DMS114 treated with DMSO at 0.1 percent for 48 hours (cell line): ENCODE measurements around the gene VIL1.

Source experiments
- DNase-seq: peaks from one replicate; lab custom pipeline; 2025; ENCODE audit not compliant: unreplicated experiment; lab: John Stamatoyannopoulos, UW

The VIL1 gene

DNA sequence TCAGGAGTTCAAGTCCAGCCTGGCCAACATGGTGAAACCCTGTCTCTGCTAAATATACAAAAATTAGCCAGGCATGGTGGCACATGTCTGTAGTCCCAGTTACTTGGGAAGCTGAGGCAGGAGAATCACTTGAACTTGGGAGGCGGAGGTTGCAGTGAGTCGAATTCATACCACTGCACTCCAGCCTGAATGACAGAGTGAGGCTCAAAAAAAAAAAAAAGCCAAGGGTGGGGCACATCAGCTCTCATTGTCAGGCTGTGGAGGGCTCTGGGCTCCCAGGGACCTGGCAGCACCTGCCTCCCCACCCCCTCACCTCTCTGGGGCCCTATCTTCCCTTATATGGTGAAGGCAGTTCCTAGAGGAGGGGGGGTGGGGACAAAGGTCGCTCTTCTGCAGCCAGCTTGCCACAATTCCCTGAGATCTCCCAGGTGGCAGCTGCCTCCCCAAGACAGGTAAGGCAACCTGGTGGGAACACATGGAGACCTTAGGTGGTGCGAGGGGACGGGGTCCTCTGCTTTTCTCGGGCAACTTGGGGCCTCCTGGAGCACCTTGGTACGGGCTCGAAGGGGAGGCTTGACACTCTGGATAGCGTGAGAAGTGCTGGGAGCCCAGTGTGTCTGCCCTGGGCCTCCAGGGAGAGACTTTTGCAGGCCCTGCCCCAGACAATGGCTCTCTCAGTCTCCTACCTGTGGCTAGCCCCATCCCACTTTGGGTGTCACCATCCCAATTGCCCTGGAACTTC is at the start of gene VIL1:
Gene VIL1, plus strand, starts transcription at position 407 of the 742 bp plus-strand sequence. CDS start 4,656 bp downstream, outside the sequence.
- DNase-seq = no peak

DNA sequence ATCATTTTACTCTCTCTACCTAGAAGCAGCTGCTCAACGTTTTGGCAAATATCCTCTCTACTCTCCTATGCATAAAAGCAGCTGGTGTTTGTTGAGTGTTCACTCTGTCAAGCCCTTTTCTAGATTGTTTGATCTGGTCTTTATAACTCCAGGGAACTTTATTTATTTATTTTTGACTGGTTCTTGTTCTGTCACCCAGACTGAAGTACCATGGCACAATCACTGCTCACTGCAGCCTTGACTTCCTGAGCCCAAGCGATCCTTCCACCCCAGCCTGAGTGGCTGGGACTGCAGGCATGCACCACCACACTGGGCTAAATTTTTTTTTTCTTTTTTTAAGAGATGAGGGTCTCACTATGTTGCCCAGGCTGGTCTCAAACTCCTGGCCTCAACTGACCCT is 49.6 kb upstream of the VIL1 start:
- DNase-seq = no peak

DNA sequence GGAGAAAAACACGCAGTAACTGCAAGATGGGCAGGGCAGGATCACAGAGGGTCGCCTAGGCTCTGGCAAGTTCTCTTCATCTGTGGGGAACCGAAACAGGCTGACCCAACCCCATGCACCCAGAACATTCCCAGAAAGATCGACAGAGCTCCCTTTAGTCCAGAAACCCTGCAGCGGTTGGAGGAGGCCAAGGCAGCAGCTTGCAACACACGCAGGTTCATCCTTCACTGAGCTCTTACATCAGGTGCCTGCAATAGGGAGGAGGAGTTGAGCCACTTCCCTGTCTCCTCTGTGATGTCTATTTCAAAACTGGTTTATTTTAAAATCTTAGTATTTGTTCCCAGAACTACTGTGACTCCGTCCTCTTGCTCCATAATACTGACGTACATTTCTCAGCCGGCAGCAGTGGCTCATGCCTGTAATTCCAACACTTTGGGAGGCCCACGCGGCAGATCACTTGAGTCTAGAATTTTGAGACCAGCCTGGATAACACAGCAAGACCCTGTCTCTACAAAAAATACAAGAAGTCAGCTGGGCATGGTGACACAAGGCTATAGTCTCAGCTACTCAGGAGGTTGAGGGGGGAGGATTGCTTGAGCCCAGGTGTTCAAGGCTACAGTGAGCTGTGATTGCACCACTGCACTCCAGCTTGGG is 48.4 kb upstream of the VIL1 start:
- no peak for DNase-seq

DNA sequence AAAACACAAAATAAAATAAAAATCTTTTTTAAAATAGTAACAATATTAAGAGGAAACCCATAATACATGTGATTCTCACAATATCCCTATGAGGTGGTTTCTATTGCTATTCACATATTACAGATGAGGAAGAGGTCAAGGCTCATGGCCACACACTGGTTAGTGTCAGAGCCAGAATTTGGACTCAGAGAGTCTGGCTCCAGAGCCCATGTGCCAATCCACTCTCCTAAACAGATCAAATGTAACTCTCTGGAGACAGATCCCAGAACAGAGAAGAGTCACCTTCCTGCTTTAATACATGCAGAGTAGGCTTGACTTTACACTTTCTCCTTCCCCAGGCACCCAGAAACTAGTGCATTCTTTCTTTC is 47.0 kb upstream of the VIL1 start:
- no peak for DNase-seq

DNA sequence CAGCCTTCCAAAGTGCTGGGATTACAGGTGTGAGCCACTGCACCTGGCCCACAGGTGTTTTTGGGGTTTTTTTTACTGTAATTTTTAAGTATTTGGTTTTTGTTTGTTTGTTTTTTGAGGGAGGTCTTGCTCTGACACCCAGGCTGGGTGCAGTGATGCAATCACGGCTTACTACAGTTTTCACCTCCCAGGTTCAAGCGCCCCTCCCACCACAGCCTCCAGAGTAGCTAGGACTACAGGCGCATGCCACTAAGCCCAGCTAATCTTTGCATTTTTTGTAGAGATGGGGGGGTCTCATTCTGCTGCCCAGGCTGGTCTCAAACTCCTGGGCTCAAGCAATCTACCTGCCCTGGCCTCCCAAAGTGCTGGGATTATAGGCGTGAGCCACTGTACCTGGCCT is 44.1 kb upstream of the VIL1 start:
- no peak for DNase-seq

DNA sequence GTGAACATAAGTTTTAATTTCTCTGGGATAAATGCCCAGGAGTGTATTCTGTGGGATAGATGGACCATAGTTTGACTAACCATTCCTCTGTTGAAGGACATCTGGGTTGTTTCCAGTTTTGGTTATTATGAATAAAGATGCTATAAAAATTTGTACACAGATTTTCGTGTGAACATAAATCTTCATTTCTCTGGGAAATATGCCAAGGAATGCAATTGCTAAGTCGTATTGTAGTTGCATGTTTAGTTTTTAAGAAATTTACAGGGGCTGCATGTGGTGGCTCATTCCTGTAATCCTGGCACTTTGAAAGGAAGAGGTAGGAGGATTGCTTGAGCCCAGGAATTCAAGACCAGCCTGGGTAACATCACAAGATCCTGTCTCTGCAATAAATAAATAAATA is 43.7 kb upstream of the VIL1 start:
- no peak for DNase-seq

DNA sequence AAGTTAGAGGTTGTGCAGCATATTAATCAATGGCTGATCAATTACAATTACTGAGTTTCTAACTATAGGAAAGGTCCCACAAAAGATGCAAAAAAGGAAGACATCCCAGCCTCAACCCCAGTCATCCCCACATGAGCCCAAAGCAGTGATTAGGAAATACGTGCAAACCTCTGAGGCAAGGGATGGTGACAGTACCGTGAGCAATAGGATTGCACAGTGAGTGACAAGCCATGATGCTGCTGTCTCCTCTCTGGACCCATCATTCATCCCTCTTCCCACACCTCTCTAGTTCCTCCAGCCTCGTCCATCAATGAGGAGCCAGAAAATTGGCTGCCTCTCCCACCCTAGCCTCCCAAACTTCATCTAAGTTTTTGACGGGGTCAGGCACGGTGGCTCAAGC is 40.9 kb upstream of the VIL1 start:
- DNase-seq = no peak

DNA sequence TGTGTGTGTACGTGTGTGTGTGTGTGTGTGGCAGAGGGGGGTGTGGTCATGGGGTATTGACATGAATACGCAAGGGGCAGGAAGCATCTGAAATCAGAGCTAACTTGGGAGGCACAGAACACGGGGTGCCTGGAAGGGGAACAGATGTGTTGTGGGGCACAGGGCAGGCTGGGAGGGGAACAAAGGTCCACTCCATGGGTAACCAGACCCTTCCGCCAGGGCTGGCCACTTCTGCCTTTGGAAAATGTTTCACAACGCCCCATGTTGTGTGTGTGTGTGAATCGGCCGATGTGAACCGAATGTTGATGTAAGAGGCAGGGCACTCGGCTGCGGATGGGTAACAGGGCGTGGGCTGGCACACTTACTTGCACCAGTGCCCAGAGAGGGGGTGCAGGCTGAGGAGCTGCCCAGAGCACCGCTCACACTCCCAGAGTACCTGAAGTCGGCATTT is 37.0 kb upstream of the VIL1 start, which contains the start of gene SLC11A1:
Gene SLC11A1, plus strand, starts transcription at position 358 of the 451 bp plus-strand sequence. CDS start 96 bp downstream, outside the sequence.
- DNase-seq = no peak

DNA sequence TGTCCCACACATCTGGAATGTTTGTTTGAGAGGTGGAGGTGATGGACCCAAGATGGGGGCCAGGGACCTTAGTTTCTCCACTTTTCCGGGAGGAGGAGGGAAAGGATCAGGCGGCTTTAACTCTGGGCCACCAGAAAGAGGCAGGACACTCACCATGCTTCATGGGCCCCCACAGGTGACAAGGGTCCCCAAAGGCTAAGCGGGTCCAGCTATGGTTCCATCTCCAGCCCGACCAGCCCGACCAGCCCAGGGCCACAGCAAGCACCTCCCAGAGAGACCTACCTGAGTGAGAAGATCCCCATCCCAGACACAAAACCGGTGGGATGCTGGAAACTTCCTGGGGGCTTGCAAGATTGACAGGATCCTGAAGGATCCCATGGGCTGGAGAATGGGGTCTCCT is 36.1 kb upstream of the VIL1 start:
- no peak for DNase-seq

DNA sequence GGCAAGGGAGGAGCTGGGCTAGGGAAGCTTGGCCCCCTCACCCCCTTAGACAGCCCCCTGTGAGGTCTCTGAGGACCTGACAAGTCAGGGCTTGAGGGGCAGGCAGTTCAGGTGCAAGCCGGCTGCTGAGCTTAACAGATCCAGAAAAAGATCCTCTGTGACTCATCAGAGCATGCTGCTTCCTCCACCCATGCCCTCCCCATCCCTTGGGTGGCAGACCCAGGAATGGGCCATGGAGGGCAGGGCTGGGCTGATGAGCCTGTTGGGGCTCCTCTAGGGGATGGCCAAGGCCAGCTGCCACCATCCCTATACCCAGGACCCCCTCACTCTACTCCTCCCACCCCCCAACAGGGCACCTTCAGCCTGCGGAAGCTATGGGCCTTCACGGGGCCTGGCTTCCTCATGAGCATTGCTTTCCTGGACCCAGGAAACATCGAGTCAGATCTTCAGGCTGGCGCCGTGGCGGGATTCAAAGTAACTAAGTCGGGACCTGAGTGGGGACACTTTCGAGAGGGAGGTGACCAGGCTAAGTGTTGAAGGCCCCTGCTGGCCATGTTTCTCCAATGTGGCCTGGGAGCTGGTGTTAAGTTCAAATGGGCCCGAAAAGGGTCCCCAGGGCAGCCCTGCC is 34.9 kb upstream of the VIL1 start:
- no peak for DNase-seq

DNA sequence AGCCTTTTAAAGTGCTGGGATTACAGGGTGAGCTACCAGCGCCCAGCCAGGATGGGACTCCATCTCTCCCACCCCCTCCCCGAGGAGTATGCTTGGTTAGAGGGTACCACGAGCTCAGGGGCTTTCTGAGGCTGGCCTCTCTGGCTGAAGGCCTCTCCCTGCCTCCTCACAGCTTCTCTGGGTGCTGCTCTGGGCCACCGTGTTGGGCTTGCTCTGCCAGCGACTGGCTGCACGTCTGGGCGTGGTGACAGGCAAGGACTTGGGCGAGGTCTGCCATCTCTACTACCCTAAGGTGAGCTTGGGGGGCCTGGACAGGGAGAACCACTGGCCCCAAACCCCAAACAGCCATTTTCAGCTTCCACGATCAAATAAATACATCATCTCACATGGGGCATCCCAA is 33.9 kb upstream of the VIL1 start:
- no peak for DNase-seq

DNA sequence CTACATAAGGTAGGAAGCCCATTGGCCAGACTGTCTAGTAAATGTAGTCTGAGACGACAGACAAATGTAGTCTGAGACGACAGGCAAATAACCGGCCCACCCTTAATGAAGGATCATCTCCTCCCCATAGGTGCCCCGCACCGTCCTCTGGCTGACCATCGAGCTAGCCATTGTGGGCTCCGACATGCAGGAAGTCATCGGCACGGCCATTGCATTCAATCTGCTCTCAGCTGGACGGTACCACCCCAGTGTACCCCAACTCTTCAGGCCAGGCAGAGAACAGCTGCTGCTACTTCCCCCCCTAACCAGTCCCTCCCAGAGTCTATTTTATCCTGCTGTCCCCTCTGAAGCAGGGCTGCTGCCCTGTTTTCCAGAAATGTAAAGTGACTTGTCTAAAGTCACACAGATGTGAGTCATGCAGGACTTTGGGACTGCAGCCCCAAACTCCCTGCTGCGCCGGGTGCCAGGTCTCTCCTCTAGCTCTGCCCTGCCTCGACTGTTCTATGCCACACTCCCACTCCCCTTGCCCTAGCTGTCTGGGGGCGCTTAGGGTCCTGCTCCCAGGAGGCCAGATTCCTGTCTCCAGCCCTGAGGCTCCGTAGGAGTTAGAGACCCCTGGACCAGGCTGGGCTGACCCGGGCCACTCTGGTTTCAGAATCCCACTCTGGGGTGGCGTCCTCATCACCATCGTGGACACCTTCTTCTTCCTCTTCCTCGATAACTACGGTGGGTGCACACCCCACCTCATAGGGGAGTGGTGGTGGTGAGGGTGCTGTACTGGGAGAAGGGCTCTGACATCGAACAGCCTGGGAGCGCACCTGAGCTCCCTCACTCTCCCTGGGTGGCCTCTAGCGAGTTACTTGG is 32.2 kb upstream of the VIL1 start:
- no peak for DNase-seq

DNA sequence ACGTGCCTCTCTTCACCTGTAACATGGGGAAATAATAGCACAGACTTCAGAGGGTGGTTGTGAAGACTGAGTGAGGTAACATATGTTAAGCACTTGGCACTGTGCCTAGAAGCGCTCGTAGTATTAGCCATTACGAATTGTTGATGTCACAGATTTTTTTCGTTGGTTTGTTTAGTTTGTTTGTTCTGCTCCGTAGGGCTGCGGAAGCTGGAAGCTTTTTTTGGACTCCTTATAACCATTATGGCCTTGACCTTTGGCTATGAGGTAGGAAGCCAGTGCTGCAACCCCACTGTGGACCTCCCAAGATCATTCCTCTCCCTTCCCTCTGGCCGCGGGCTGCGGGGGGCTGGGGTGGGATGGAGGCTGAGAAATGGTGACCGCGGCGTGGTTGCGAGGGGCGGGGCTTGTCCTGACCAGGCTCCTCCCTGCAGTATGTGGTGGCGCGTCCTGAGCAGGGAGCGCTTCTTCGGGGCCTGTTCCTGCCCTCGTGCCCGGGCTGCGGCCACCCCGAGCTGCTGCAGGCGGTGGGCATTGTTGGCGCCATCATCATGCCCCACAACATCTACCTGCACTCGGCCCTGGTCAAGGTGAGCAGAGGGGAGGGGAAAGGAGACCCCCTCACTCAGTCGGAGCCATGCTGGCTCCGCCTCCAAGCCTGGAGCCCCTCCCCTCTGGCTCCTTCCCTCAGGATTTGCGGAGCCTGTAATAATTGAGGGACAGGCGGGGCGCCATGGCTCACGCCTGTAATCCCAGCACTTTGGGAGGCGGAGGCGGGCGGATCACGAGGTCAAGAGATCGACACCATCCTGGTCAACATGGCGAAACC is 31.3 kb upstream of the VIL1 start:
- DNase-seq = no peak

DNA sequence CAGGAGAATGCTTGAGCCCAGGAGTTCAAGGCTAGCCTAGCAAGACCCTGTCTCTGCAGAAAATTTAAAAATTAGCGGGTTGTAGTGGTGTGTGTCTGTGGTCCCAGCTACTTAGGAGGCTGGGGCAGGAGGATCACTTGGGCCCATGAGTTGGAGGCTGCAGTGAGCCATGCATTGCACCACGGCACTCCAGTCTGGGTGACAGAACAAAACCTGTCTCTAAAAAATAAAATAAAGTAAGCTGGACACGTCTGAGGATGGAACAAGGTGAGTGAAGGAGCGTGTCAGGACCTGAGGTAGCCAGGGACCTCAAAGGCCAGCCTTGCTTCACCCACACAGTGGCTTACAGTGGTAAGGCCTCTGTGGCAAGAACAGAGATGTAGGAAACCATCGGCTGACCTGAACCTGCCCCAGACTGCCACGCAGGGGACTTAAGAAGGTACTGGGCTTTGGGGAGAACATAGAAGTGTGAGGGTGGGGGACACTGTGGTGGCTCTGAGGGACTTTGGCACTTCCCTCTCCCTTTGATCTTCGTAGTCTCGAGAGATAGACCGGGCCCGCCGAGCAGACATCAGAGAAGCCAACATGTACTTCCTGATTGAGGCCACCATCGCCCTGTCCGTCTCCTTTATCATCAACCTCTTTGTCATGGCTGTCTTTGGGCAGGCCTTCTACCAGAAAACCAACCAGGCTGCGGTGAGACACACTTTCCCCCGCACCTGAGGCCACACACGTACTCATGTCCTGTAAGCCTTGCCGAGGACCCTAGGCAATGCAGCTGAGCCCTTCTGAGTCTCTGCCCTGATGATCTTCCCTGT is 29.4 kb upstream of the VIL1 start:
- DNase-seq = no peak

DNA sequence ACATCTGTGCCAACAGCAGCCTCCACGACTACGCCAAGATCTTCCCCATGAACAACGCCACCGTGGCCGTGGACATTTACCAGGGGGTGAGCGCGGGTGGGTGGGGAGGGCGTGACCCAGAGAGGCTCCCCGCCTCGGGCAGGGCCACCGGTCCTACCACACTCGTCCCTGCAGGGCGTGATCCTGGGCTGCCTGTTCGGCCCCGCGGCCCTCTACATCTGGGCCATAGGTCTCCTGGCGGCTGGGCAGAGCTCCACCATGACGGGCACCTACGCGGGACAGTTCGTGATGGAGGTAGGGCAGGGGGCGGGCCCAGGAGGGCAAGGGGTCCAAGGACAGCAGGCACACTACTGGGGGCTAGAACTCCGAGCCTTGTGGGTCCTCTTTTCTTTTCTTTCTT is 27.7 kb upstream of the VIL1 start:
- no peak for DNase-seq

DNA sequence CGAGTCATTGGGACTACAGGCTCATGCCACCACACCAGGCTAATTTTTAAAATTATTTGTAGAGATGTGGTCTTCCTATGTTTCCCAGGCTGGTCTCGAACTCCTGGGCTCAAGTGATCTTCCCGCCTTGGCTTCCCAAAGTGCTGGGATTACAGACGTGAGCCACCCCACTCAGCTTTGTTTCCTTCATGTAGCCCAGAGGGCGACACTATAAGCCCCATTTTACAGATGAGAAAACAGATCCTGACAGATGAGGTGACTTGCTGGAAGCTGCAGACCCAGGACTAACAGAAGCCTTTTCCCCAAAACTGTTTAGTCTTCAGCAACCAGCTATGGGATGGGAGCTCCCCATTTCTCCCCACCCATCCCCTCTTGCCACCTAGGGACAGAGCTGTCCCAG is 26.5 kb upstream of the VIL1 start:
- no peak for DNase-seq

DNA sequence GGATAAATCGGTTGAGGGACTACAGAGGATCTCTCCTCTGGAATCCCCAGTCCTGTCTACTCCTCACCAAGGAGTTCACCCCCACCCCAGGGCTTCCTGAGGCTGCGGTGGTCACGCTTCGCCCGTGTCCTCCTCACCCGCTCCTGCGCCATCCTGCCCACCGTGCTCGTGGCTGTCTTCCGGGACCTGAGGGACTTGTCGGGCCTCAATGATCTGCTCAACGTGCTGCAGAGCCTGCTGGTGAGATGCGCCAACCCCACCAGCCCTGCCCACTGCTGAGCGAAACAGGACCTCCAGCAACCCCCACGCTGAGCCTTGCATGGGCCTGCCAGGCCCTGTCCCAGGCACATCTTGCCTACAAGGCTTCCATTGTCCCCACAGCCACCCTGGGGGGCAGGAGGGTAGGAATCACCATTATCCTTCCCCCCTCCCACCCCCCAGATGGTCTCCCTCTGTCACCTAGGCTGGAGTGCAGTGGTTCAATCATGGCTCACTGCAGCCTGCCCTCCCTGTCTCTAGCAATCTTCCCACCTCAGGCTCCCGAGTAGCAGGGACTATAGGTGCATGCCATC is 25.9 kb upstream of the VIL1 start:
- DNase-seq = no peak

DNA sequence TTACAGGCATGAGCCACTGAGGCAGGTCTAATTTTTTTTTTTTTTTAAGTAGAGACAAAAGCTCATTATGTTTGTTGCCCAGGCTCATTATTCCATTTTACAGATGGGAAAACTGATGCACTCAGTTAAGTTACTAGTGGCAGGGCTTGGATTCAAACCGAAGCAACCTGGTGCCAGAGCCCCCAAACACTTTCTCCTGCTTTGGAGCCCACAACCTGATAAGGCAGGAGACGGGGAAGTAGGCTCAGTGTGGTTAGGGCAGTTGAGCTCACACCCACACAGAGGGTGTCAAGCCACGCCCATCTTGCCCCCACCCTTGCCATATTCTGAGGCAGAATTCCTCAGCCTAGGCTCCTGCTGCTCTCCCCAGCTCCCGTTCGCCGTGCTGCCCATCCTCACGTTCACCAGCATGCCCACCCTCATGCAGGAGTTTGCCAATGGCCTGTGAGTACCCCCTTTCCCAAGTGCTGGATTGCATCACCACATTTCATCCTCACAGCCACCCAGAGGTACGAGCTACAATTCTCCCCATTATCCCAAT is 25.1 kb upstream of the VIL1 start:
- DNase-seq = no peak
